Measurements from ENCODE around the gene SNPH.

Gene SNPH

DNA sequence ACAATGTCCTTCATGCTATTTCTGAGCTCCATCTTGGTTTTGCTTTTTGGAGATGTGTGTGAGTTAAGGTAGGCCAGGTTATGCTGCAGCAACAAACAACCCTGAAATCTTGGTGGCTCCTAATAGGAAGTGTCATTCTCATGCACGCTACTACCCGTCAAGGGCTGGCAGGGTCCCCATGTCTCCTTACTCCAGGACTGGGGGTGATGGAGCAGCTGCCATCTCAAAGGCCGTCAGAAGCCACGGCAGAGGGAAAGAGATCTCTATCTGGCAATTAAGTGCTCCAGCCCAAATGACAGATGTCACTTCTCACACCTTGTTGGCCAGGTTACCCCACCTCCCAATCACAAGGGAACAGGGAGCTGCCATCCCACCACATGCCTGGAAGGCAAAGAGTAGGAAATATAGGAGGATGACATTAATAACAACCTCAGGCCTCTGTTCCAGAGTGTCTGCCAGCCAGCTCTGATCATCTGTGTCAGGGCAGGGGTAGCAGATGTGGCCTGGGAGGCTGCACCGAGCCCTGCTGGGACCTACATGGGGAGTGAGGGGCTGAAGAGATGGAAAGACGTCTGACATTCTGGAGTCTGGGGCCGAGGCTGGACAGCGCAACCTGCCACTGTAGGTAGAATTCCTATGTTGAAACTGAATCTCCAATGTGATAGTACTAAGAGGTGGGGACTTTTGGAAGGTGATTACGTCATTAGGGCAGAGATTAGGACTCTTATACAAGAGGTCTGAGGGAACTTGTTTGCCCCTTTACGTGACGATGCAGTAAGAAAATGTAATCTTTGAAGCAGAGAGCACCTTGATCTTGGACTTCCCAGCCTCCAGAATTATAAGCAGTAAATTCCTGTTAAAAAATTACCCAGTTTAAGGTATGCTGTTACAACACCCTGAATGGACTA is 67.6 kb downstream of the SNPH start:
- no peak for DNase-seq (ENCODE audit: extremely low spot score)
- no peak for TF ChIP-seq HDGF (IDR thresholded peaks at IDR 0.05; ENCODE audit: borderline replicate concordance)
- TF ChIP-seq SP1 (IDR thresholded peaks at IDR 0.05), result no peak
- no peak for TF ChIP-seq FOXK2 (IDR thresholded peaks at IDR 0.05)
- no peak for TF ChIP-seq BHLHE40 (IDR thresholded peaks at IDR 0.05; ENCODE audit: borderline replicate concordance)
- TF ChIP-seq LEF1 (IDR thresholded peaks at IDR 0.05; ENCODE audit: borderline replicate concordance), result no peak
- no peak for TF ChIP-seq TARDBP (IDR thresholded peaks at IDR 0.05)
- TF ChIP-seq FOXA1 (IDR thresholded peaks at IDR 0.05), result no peak
- TF ChIP-seq CTBP1 (IDR thresholded peaks at IDR 0.05; ENCODE audit: borderline replicate concordance), result no peak
- TF ChIP-seq ARNT (IDR thresholded peaks at IDR 0.05), result no peak
- TF ChIP-seq ELF4 (IDR thresholded peaks at IDR 0.05), result no peak
- TF ChIP-seq, protein P1, sequence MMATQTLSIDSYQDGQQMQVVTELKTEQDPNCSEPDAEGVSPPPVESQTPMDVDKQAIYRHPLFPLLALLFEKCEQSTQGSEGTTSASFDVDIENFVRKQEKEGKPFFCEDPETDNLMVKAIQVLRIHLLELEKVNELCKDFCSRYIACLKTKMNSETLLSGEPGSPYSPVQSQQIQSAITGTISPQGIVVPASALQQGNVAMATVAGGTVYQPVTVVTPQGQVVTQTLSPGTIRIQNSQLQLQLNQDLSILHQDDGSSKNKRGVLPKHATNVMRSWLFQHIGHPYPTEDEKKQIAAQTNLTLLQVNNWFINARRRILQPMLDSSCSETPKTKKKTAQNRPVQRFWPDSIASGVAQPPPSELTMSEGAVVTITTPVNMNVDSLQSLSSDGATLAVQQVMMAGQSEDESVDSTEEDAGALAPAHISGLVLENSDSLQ (IDR thresholded peaks at IDR 0.05), result no peak
- TF ChIP-seq NFRKB (IDR thresholded peaks at IDR 0.05), result no peak
- TF ChIP-seq SUZ12 (IDR thresholded peaks at IDR 0.05), result no peak
- TF ChIP-seq L3MBTL2 (conservative IDR thresholded peaks at IDR 0.05), result no peak
- POLR2A ChIA-PET, result no interaction called here
- CTCF ChIA-PET, result no interaction called here

DNA sequence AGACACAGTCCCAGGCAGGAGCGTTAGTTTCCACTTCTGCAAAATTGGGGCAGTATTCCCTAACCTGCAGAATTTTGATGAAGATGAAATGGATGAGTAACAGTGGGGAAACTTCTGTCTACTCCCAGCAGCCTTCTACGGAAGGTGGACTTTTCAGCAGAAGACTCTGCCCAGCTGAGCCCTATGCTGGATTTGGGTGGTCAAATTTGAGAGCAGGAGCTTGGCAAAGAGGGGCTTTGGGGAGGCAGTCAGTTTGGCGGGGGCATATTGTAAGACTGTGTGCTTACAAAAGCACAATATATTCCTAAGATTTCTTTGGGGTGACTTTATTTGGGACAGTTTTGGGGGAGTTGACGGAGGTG is 68.3 kb downstream of the SNPH start:
- ChIA-PET POLR2A (no interaction called here), CTCF (no interaction called here)
- DNase-seq (ENCODE audit: extremely low spot score), result no peak
- TF ChIP-seq SP1 (IDR thresholded peaks at IDR 0.05) (no peak), SUZ12 (IDR thresholded peaks at IDR 0.05) (no peak), NFRKB (IDR thresholded peaks at IDR 0.05) (no peak), BHLHE40 (IDR thresholded peaks at IDR 0.05; ENCODE audit: borderline replicate concordance) (no peak), L3MBTL2 (conservative IDR thresholded peaks at IDR 0.05) (no peak), FOXA1 (IDR thresholded peaks at IDR 0.05) (no peak), LEF1 (IDR thresholded peaks at IDR 0.05; ENCODE audit: borderline replicate concordance) (no peak), FOXK2 (IDR thresholded peaks at IDR 0.05) (no peak)

DNA sequence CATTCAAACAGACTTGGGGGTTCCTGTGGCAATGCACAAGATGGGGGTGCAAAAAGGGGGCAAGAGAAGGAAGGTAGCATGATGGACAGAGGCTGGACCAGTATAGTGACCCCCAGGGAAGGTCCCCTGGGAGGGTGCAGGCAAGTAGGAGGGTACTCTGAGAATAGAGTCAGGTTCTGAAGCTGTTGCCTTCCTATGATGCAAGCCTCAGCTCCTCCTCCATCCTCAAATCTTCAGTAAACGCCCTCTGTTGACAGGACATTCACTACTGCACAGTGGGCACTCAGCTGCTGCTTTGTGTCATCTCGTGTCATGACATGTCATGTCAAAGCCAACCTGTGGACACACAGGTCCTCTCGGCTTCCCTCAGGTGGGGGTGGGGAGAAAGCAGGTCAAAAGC is 68.7 kb downstream of the SNPH start:
- DNase-seq (ENCODE audit: extremely low spot score), result no peak
- ChIA-PET POLR2A (no interaction called here), CTCF (no interaction called here)
- TF ChIP-seq LEF1 (IDR thresholded peaks at IDR 0.05; ENCODE audit: borderline replicate concordance), result no peak

DNA sequence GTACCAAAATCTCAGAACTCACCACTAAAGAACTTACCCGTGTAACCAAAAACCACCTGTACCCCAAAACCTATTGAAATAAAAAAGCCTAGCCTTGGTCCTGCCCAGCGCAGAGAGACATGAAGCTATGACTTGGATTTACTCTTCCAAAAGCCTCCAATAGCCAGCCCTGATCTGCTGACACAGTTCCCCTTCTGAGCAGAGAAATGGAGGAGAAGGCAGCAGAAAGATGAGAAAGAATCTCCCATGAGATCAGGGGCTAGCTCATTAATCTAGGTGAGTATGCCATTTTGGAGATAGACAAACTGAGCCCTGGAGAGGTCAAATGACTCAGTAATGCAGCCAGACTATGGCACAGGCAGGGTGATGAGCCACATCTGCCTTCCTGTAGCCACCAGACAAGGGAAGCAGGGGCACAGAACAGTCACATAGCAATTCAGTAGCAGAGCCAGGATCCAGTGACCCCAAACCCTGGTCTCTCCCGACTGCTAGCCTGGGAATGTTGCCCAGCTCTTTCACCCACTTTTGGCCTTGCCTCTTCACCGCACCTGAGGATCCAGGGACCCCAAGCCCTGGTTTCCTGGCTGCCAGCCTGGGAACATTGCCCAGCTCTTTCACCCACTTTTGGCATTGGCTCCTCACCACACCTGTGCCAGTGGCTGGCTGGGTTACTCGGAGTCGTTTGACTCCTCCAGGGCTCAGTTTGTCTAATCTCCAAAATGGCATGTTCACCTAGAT is 70.0 kb downstream of the SNPH start:
- DNase-seq (ENCODE audit: extremely low spot score), result no peak
- TF ChIP-seq FOXK2 (IDR thresholded peaks at IDR 0.05), result no peak
- no peak for TF ChIP-seq NFRKB (IDR thresholded peaks at IDR 0.05)
- no peak for TF ChIP-seq SP1 (IDR thresholded peaks at IDR 0.05)
- TF ChIP-seq CTBP1 (IDR thresholded peaks at IDR 0.05; ENCODE audit: borderline replicate concordance), result no peak
- TF ChIP-seq ZNF384 (IDR thresholded peaks at IDR 0.05), result no peak
- no peak for TF ChIP-seq L3MBTL2 (conservative IDR thresholded peaks at IDR 0.05)
- no peak for TF ChIP-seq FOXM1 (IDR thresholded peaks at IDR 0.05; ENCODE audit: borderline replicate concordance)
- TF ChIP-seq FOXA1 (IDR thresholded peaks at IDR 0.05), result no peak
- TF ChIP-seq ELF4 (IDR thresholded peaks at IDR 0.05), result no peak
- ChIA-PET POLR2A (interaction anchor here (1.0 to 1.3 kb wide), 3 partner anchors 9 to 57 kb away, joined by 3 to 5 read pairs (median 4); partner anchors contain the start of gene FKBP1A), CTCF (no interaction called here)

DNA sequence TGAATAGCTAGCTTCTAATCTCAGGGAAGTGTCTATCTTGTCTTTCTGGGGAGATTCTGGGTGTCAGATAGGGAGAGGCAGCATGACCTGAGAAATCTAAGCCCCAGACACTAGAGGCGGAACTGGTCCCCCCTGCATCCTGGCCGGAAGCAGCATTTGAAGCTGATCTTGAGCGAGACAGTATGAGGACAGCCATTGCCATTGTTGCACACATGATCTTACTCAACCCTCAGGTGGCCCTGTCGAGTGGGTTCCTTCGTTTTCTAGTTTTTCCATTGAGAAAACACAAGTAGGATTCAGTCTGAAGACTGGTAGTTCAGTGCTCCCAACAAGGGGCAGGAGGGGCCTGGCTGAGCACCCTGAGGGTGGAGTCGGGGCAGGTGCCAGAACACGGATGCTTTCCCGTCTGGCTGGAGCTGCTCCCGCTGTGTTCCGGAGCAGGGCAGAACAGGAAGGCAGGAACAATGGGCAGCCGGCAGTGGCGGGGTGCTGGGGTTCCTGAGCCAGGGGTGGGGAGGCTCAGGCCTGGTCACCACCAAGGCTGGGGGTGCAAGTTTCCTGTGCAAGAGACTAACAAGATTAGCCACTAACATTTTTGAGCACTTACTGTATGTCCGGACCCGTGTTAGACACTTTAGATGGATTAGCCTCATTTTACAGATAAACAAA is 70.7 kb downstream of the SNPH start:
- CTCF ChIA-PET, result no interaction called here
- no peak for DNase-seq (ENCODE audit: extremely low spot score)
- TF ChIP-seq BHLHE40 (IDR thresholded peaks at IDR 0.05; ENCODE audit: borderline replicate concordance), result no peak
- TF ChIP-seq SUZ12 (IDR thresholded peaks at IDR 0.05), result no peak
- TF ChIP-seq ARNT (IDR thresholded peaks at IDR 0.05), result no peak
- TF ChIP-seq LEF1 (IDR thresholded peaks at IDR 0.05; ENCODE audit: borderline replicate concordance), result no peak
- TF ChIP-seq, protein P1 (IDR thresholded peaks at IDR 0.05), result no peak
- TF ChIP-seq FOXK2 (IDR thresholded peaks at IDR 0.05), result no peak
- no peak for TF ChIP-seq SP1 (IDR thresholded peaks at IDR 0.05)
- TF ChIP-seq FOXM1 (IDR thresholded peaks at IDR 0.05; ENCODE audit: borderline replicate concordance), result no peak
- no peak for TF ChIP-seq L3MBTL2 (conservative IDR thresholded peaks at IDR 0.05)
- no peak for TF ChIP-seq HDGF (IDR thresholded peaks at IDR 0.05; ENCODE audit: borderline replicate concordance)
- no peak for TF ChIP-seq NFRKB (IDR thresholded peaks at IDR 0.05)
- POLR2A ChIA-PET, result interaction anchor here (1.0 to 1.3 kb wide), 3 partner anchors 9 to 56 kb away, joined by 3 to 5 read pairs (median 4); partner anchors contain the start of gene FKBP1A

DNA sequence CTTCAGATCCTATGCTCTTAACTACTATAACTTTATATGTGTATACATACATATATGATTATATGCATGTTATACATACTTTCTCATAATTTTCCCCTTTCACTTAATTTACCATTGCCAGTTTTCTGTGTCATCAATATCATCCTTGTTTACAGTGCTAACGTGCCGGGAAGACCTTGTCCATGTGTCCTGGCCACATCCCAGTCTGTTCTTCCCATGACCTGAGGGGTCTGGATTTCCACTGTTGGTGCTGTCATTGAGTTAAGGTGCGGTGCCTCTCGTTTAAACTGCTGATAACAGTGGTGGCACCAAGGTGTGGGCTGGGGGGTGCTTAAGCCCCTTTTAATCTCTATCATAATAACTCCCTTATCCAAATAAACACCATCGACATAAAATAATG is 71.3 kb downstream of the SNPH start:
- no peak for DNase-seq (ENCODE audit: extremely low spot score)
- ChIA-PET CTCF (no interaction called here), POLR2A (no interaction called here)
- no peak for TF ChIP-seq SP1 (IDR thresholded peaks at IDR 0.05)
- TF ChIP-seq BHLHE40 (IDR thresholded peaks at IDR 0.05; ENCODE audit: borderline replicate concordance), result no peak
- no peak for TF ChIP-seq FOXA1 (IDR thresholded peaks at IDR 0.05)
- no peak for TF ChIP-seq ELF4 (IDR thresholded peaks at IDR 0.05)
